HG03066 (cell line): ENCODE data around the gene RHBDD1.
A peak's percentile ranks its signal among the peaks of the same experiment; 100 is the strongest.

Experiments used
- ATAC-seq: cut with Tn5 transposase; IDR thresholded peaks from one replicate; pipeline ENCODE4 v1.9.1; 2021; ENCODE audit warnings: low read depth; ENCODE audit not compliant: unreplicated experiment

Gene RHBDD1, protein sequence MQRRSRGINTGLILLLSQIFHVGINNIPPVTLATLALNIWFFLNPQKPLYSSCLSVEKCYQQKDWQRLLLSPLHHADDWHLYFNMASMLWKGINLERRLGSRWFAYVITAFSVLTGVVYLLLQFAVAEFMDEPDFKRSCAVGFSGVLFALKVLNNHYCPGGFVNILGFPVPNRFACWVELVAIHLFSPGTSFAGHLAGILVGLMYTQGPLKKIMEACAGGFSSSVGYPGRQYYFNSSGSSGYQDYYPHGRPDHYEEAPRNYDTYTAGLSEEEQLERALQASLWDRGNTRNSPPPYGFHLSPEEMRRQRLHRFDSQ

GRCh38 chr2:226835796-226836547 lies at the start of gene RHBDD1:
Gene RHBDD1, plus strand, starts transcription at chr2:226836054. Its CDS starts 28,640 bp downstream, at chr2:226864694.
- peak; percentile 82 for ATAC-seq

GRCh38 chr2:226788064-226788463 lies 47.8 kb upstream of the RHBDD1 start:
- no peak for ATAC-seq

DNA sequence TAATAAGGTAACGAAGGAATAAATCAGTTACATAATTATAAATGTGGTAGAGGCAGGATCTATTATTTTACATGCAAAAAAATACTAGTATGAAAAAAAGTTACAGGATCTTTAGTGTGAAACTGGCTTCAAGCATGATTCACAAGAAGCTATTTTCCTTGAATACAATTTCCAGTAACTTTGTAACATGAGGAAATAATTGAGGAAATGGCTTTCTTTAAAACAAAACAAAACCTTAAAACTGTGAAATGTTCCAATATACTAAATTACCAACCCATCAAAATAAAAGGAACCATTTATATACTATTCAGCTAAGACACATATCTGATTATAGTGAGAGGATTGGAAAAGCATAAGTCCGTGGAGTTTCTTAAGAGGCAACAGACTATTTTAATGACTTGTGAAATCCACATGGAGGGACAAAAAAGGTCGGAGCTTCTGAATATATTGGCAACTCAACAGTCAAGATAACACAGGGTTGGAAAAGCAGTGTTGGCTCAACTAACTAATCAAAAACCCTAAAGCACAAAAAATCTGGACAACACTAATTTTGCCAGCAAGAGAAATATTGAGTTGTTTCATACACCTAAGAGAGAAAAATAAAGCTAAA lies 46.9 kb upstream of the RHBDD1 start:
- ATAC-seq, result no peak

- ATAC-seq, result no peak
Observed at GRCh38 chr2:226790011-226790410, 45.8 kb upstream of the RHBDD1 start.

DNA sequence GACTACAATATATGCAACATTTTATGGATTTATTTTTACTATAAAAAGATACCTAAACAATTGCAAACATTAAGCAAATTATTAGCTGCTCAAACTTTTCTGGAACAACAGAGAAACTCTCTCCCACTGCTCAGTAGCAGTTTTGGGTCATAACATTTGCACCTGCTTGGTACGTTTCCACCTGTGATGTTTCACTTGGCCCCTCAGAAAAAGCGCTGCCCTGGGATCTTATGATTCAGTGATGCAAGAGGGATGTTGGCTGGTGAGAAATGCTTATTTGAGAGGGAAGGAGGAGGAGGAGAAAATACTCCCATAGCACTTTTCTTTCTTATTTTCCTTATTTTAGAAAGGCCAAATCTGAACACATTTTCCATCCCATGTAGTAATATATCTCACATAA lies 45.4 kb upstream of the RHBDD1 start:
- no peak for ATAC-seq

DNA sequence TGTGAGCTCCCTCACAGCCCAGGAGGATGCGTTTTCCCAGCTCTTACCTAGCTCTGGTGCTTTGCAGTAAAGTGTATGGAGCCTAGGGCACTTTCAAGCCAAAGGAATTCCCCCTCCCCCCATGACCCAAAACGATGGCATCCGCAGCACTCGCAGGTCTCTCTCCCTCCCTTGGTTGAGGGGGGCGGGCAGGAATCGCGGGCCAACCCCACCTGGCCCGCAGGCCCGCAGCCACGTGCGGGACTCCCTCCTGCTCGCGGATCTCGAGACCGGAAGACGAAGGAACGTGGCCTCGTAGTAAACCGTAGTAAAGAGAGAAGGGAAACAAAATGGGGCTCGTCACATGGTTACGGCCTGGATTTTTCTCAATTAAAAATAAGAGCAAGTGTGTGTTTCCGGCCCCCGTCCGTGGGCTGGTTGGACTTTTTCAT lies 44.8 kb upstream of the RHBDD1 start:
- ATAC-seq, result peak; percentile 45

DNA sequence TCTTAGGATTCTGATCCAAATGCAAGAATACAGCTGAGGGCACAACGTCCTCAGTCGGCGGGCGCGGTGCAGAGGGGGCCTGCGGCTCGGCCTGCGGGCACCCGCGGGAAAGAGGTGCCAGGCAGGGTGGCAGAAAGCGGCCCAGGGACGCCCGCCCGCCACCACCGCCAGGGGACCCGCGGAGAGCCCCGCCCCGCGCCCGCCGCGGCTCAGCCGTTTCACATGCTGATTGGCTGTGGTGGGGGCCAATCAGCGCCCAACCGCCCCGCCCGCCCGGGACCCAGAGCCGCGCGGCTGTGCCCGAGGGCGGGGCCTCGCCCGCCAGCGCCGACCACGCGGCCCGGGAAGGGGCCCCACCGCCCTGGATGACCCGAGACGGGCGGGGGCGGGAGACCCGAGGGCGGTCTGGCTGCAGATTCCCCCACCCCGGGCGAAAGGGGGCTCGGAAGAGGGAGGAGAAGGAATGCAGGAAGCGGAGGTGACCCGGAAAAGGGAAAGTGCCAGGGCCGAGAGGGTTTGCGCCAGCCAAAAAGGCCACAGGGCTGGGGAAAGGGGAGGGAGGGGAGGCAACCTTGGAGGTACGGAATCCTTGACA lies 44.3 kb upstream of the RHBDD1 start:
- peak; percentile 96 for ATAC-seq

GRCh38 chr2:226792155-226792881 lies 43.5 kb upstream of the RHBDD1 start:
- no peak for ATAC-seq

- no peak for ATAC-seq
Observed at GRCh38 chr2:226793646-226794045, 42.2 kb upstream of the RHBDD1 start.

- ATAC-seq, result no peak
Observed at GRCh38 chr2:226794196-226794661, 41.6 kb upstream of the RHBDD1 start.

GRCh38 chr2:226794751-226795171 lies 41.1 kb upstream of the RHBDD1 start:
- ATAC-seq, result no peak

- ATAC-seq, result no peak
Observed at GRCh38 chr2:226795281-226796011, 40.4 kb upstream of the RHBDD1 start.

GRCh38 chr2:226796012-226796839 lies 39.6 kb upstream of the RHBDD1 start:
- ATAC-seq, result no peak

DNA sequence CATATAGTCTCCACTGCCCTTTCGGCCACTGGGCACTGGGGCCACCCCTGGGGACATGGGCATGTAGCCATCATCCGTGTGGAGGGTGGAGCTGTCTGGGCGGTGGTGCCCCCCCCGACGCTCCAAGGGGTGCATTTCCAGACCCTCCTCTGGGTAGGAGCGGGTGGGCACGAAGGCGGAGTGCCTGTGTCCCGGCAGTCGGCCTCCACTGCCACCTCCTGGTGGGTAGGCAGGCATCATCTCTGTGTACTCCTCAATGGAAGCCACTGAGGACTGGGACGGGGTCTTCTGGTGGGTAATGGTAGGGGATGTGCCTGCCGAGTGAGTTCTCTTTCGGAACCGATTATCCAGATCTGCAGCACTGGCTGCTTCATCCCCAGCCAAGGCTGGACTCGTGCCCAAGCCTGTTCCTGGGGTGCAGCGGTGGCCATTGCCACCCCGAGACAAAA lies 39.0 kb upstream of the RHBDD1 start:
- ATAC-seq, result no peak

DNA sequence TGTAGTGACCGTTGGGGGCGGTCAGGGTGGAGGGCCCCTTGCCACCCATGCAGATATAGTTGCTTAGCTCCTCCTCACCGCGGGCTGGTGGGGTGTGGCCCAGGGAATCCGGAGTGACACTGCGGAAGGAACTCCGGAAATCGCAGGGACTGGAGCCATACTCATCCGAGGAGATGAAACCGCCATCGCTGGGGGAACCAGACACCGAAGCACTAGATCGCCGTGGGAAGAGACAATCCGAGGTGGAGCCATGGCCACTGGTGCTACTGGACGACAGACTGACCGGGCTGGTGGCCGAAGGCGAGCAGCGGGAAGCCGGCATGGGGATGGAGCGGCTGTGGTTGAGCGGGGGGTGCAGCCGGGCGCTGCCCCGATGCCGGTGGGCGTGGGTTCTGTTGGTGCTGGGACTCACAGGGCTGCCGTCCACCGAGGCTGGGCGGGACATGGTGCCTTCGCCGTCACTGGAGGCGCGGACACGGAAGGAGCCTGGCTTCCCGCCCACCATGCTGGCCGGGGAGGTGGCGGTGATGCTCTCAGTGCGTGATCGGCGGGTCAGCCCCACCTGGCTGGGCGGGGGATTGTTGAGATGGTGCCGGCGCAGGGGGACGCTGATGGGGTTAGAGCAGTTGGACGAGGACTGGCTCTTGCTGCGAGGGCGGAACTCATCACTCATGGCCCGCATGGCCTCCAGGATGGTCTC lies 38.4 kb upstream of the RHBDD1 start:
- ATAC-seq, result no peak

DNA sequence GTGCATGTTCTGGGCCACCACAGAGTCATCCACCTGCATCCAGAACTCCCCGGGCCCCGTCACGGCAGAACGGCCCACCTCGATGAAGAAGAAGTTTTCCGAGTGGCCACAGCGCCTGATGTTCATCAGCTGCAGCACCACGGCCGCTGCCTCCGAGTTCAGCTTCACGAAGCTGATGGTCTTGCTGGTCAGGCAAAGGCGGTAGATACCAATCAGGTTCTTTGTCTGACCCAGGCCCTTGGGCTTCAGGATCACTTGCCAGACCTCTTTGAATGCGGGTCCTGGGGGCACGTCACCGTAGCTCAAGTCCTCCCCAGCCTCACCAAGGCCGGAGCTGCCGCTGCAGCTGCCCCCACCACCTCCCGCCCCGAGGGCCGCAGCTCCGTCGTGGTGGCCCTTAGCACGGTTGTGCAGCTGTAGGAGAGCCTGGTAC lies 37.8 kb upstream of the RHBDD1 start:
- ATAC-seq, result no peak

DNA sequence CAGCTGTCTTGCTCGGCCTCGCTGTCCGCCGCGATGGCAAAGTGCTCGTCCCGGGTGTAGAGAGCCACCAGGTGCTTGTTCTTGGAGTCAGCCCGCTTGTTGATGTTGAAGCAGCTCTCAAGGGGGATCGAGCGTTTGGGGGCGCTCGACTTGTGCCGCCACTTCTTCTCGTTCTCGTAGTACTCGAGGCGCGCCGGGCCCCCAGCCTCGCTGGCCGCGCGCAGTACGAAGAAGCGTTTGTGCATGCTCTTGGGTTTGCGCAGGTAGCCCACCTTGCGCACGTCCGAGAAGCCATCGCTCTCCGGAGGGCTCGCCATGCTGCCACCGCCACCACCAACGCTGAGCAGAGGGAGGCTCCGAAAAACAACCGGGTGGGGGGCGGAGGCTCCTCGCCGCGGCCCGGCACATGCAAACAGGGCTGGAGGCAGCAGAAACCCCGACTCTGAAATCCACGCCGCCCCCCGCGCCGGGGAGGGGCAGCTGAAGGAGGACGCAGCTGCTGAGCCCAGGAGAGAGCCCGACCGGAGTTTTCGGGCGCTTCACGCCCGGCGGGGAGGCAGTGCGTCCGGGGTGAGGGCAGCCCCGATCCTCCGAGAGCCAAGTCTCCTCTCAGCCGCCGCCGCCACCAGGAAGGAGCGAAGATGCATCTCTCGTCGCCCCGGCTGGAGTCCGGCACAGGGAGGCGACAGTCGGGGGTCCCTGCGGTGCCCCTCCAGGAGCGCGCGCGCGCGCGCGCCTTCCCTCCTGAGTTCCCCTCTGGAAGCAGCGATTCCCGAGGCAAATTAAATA lies 37.2 kb upstream of the RHBDD1 start:
- peak; percentile 20 for ATAC-seq
